Stomach (tissue), 4 donors: Measurements from ENCODE around the gene RAP1A.

Experiments
- CTCF ChIP-seq, 7 experiments: fragments of 450-650 bp in 4 of 7; fragments of 200-600 bp in 3 of 7; sonication (generic) in 3 of 7; IDR thresholded peaks; one replicate each; pipeline ENCODE4 v1.5.1; 2016 to 2019; ENCODE audit warnings: antibody characterized with exemption in 7 of 7, control low read depth in 2 of 7, mild to moderate bottlenecking in 1 of 7
- EP300 ChIP-seq: sonication (generic); formaldehyde crosslinking; IDR thresholded peaks from one replicate; pipeline ENCODE4 v1.6.1; 2017; ENCODE audit warnings: antibody characterized with exemption
- POLR2A ChIP-seq, 4 donors: fragments of 450-650 bp; IDR thresholded peaks; one replicate each; pipeline ENCODE4 v1.6.1; 2016; ENCODE audit warnings: antibody characterized with exemption in 4 of 4, control low read depth in 2 of 4, mild to moderate bottlenecking in 1 of 4, moderate library complexity in 1 of 4
- POLR2AphosphoS5 ChIP-seq, 3 donors: sonication (generic); formaldehyde crosslinking; IDR thresholded peaks; one replicate each; pipeline ENCODE4 v1.6.1; 2016; ENCODE audit warnings: antibody characterized with exemption in 3 of 3

- no peak for TF ChIP-seq CTCF (IDR thresholded peaks at IDR 0.05)
- no peak for TF ChIP-seq POLR2A (IDR thresholded peaks at IDR 0.05)
- no peak for TF ChIP-seq POLR2AphosphoS5 (IDR thresholded peaks at IDR 0.05)
- no peak for TF ChIP-seq EP300
These were observed 111.1 kb downstream of the RAP1A start for GRCh38 chr1:111730706-111731105.
